Liver (tissue), 9 donors: Measurements from ENCODE around the gene MAN2A2. TPM values are rescaled to one million over a fixed set of nuclear protein-coding genes. Genes with fewer than 3 reads are reported as not detected.

Source experiments
- DNase-seq: peaks from one replicate; pipeline ENCODE4 v3.0.0-alpha.2; 2017; ENCODE audit warnings: low spot score
- H3K27ac ChIP-seq, 2 donors: one replicate each; pipeline ENCODE4 v1.7.0; 2013; ENCODE audit warnings: inconsistent platforms in 2 of 2, low read length in 2 of 2, control low read depth in 1 of 2, low read depth in 1 of 2, mild to moderate bottlenecking in 1 of 2
- H3K27me3 ChIP-seq, 4 donors: one replicate each; pipeline versions ENCODE4 v1.6.1 to v1.7.0; 2013; ENCODE audit warnings: low read length in 3 of 4, inconsistent platforms in 1 of 4, mild to moderate bottlenecking in 1 of 4, moderate library complexity in 1 of 4; ENCODE audit not compliant: control insufficient read depth in 4 of 4, insufficient read depth in 4 of 4
- H3K36me3 ChIP-seq, 4 donors: one replicate each; pipeline versions ENCODE4 v1.6.1 to v1.7.0; 2013; ENCODE audit warnings: low read length in 3 of 4, mild to moderate bottlenecking in 3 of 4, low read depth in 1 of 4, moderate library complexity in 1 of 4; ENCODE audit not compliant: control insufficient read depth in 4 of 4, insufficient read depth in 3 of 4
- H3K4me1 ChIP-seq, 4 donors: one replicate each; pipeline versions ENCODE4 v1.6.1 to v1.7.0; 2013; ENCODE audit warnings: low read length in 3 of 4, mild to moderate bottlenecking in 3 of 4, moderate library complexity in 1 of 4; ENCODE audit not compliant: control insufficient read depth in 4 of 4, insufficient read depth in 4 of 4
- H3K4me3 ChIP-seq, 3 donors: one replicate each; pipeline versions ENCODE4 v1.6.1 to v1.7.0; 2013; ENCODE audit warnings: low read length in 3 of 3, control low read depth in 1 of 3, low read depth in 1 of 3, mild to moderate bottlenecking in 1 of 3
- H3K9ac ChIP-seq, 2 donors: one replicate each; pipeline ENCODE4 v1.7.0; 2013; ENCODE audit warnings: low read length in 2 of 2, mild to moderate bottlenecking in 2 of 2, moderate library complexity in 2 of 2, control low read depth in 1 of 2, low read depth in 1 of 2
- H3K9me3 ChIP-seq, 4 donors: one replicate each; pipeline versions ENCODE4 v1.6.1 to v1.7.0; 2013; ENCODE audit warnings: low read length in 3 of 4; ENCODE audit not compliant: control insufficient read depth in 4 of 4
- EGR1 ChIP-seq, 2 donors: IDR thresholded peaks; 2 replicates each; pipeline ENCODE4 v1.6.1; 2016 to 2018; ENCODE audit warnings: antibody characterized with exemption in 2 of 2, low read depth in 2 of 2
- FOXA1 ChIP-seq: IDR thresholded peaks from 2 replicates; pipeline ENCODE4 v1.6.1; 2016; ENCODE audit warnings: antibody characterized with exemption
- FOXA2 ChIP-seq: IDR thresholded peaks from 2 replicates; pipeline ENCODE4 v1.6.1; 2016; ENCODE audit warnings: antibody characterized with exemption
- GABPA ChIP-seq, 2 donors: IDR thresholded peaks in 1 of 2; conservative IDR thresholded peaks in 1 of 2; 2 replicates each; pipeline ENCODE4 v1.6.1; 2016; ENCODE audit warnings: antibody characterized with exemption in 2 of 2, mild to moderate bottlenecking in 1 of 2, moderate library complexity in 1 of 2
- HNF4A ChIP-seq, 2 donors: conservative IDR thresholded peaks; 2 replicates each; pipeline ENCODE4 v1.6.1; 2016; ENCODE audit warnings: antibody characterized with exemption in 2 of 2, mild to moderate bottlenecking in 2 of 2
- HNF4G ChIP-seq: IDR thresholded peaks from 2 replicates; pipeline ENCODE4 v1.6.1; 2016; ENCODE audit warnings: antibody characterized with exemption
- JUND ChIP-seq, 2 donors: IDR thresholded peaks; 2 replicates each; pipeline ENCODE4 v1.6.1; 2016; ENCODE audit warnings: antibody characterized with exemption in 2 of 2
- RAD21 ChIP-seq, 2 donors: IDR thresholded peaks; 2 replicates each; pipeline ENCODE4 v1.6.1; 2016; ENCODE audit warnings: antibody characterized with exemption in 2 of 2, mild to moderate bottlenecking in 2 of 2
- RXRA ChIP-seq, 2 donors: IDR thresholded peaks; 2 replicates each; pipeline ENCODE4 v1.6.1; 2017 to 2018; ENCODE audit warnings: antibody characterized with exemption in 2 of 2, mild to moderate bottlenecking in 1 of 2
- SP1 ChIP-seq: IDR thresholded peaks from 2 replicates; pipeline ENCODE4 v1.6.1; 2018; ENCODE audit warnings: antibody characterized with exemption, mild to moderate bottlenecking
- TAF1 ChIP-seq: conservative IDR thresholded peaks from 2 replicates; pipeline ENCODE4 v1.6.1; 2016; ENCODE audit warnings: antibody characterized with exemption, mild to moderate bottlenecking
- YY1 ChIP-seq: IDR thresholded peaks from 2 replicates; pipeline ENCODE4 v1.6.1; 2016; ENCODE audit warnings: antibody characterized with exemption, mild to moderate bottlenecking
- WGBS: extraction: QIAGEN DNeasy Blood & Tissue Kit; methylation state at CpG from one replicate; pipeline ENCODE4 v1.1.7; 2013; 5-methylcytosine and 5-hydroxymethylcytosine counted together
- polyA plus RNA-seq, 2 donors: library from polyadenylated mRNA; stranded (reverse) in 1 of 2; unstranded in 1 of 2; fragments of 200-250 nt in 1 of 2; fragments of >200 nt in 1 of 2; fragmentation: Nextera tagmentation in 1 of 2; extraction: Ambion mirVana in 1 of 2; gene quantifications; one replicate each; pipeline versions ENCODE4 v1.2.1 to v1.2.3, GENCODE V29; 2013 to 2015
- total RNA-seq, 2 donors: library from RNA; depleted of rRNA; stranded (reverse); fragments of >200 nt; gene quantifications; one replicate each; pipeline ENCODE4 v1.2.3, GENCODE V29; 2014
- TF ChIP-seq, protein P1 (sequence below): IDR thresholded peaks from 2 replicates; pipeline ENCODE4 v1.6.1; 2016; ENCODE audit warnings: antibody characterized with exemption
- TF ChIP-seq, protein P2 (sequence below): fragments of 150-350 bp; IDR thresholded peaks from 2 replicates; pipeline ENCODE4 v1.5.1; 2017; ENCODE audit warnings: improper control_type of control experiment, low read depth, low read length; ENCODE audit not compliant: missing input control
- TF ChIP-seq, protein P3 (sequence below): IDR thresholded peaks from 2 replicates; pipeline ENCODE4 v1.6.1; 2016; ENCODE audit warnings: antibody characterized with exemption, mild to moderate bottlenecking
- donor health status: healthy.
- donor health status: healthy.
- donor health status: healthy.
- donor health status: healthy.
- donor health status: healthy.

Gene MAN2A2
- total and polyA plus RNA-seq, 4 donors, result 17.3 to 111 (median 50.9) TPM

DNA sequence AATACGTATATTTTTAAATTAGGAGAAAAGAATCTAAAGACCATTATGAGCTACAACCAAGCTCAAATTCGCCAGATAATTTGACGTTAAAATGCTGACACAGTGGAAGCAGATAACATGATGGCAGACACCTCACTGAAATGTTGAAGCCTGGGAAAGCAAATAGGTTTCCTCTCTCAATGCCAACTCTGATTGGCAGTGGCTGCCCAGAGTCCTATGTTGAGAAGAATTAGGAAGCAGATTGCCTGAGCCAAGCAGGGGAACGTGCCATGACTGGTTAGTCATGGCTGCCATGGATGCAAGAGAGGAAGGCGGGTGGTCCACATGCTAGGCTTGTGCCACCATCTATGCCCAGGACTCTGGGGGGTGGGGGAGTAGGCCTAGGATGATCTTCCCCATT, 35.2 kb downstream of the MAN2A2 start:
- peaks cover 21 to 37% (median 25%) of the 10 kb centered on the region in 4 donors for H3K36me3 ChIP-seq
- H3K9me3 ChIP-seq, result no peaks in the 10 kb centered on the region
- TF ChIP-seq YY1, result no peak
- H3K27me3 ChIP-seq, result no peaks in the 10 kb centered on the region
- peaks cover 2 to 22% (median 17%) of the 10 kb centered on the region in 4 donors for H3K4me1 ChIP-seq
- 92% methylated on average over 5 of the region's 5 CpGs for WGBS
- no peak overlapping the region for H3K27ac ChIP-seq
- no peak overlapping the region for H3K9ac ChIP-seq
- no peak for DNase-seq
- no peak overlapping the region for H3K4me3 ChIP-seq

DNA sequence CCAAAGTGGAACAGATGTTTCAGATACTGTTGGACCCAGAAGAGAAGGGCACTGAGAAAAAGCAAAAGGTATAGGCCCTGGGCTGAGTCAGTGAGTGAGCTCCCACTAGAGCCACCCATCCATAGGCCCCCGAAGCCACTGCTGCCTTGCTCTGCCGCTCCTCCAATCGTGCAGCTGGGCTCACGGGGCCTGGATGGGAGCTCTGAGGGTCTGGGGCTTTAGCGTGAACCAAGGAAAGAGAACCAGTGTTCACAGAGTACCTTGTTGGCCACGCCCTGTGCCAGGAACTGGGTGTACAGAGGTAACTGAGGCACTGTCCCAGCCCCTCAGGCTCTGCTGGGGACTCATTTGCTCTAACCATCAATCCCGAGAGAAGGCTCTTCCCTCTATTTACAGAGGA, 36.7 kb downstream of the MAN2A2 start:
- Histone ChIP-seq H3K9me3 (no peaks in the 10 kb centered on the region), H3K9ac (no peak overlapping the region), H3K27me3 (no peaks in the 10 kb centered on the region), H3K36me3 (peaks cover 23 to 45% (median 35%) of the 10 kb centered on the region in 4 donors), H3K4me3 (no peak overlapping the region), H3K4me1 (peaks cover 2 to 14% (median 11%) of the 10 kb centered on the region in 4 donors), H3K27ac (no peak overlapping the region)
- no peak for DNase-seq
- TF ChIP-seq GABPA (IDR thresholded peaks at IDR 0.05 in 1 of 2, conservative IDR thresholded peaks at IDR 0.05 in 1 of 2) (no peak), HNF4G (no peak), RXRA (IDR thresholded peaks at IDR 0.05) (no peak), JUND (IDR thresholded peaks at IDR 0.05) (no peak), EGR1 (IDR thresholded peaks at IDR 0.05; ENCODE audit: low read depth in 2 of 2) (no peak), TAF1 (no peak), FOXA1 (no peak), FOXA2 (no peak), SP1 (no peak), HNF4A (conservative IDR thresholded peaks at IDR 0.05) (no peak), RAD21 (IDR thresholded peaks at IDR 0.05) (no peak)
- TF ChIP-seq, protein P1, sequence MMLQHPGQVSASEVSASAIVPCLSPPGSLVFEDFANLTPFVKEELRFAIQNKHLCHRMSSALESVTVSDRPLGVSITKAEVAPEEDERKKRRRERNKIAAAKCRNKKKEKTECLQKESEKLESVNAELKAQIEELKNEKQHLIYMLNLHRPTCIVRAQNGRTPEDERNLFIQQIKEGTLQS, result no peak
- TF ChIP-seq, protein P2, sequence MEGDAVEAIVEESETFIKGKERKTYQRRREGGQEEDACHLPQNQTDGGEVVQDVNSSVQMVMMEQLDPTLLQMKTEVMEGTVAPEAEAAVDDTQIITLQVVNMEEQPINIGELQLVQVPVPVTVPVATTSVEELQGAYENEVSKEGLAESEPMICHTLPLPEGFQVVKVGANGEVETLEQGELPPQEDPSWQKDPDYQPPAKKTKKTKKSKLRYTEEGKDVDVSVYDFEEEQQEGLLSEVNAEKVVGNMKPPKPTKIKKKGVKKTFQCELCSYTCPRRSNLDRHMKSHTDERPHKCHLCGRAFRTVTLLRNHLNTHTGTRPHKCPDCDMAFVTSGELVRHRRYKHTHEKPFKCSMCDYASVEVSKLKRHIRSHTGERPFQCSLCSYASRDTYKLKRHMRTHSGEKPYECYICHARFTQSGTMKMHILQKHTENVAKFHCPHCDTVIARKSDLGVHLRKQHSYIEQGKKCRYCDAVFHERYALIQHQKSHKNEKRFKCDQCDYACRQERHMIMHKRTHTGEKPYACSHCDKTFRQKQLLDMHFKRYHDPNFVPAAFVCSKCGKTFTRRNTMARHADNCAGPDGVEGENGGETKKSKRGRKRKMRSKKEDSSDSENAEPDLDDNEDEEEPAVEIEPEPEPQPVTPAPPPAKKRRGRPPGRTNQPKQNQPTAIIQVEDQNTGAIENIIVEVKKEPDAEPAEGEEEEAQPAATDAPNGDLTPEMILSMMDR, result no peak
- TF ChIP-seq, protein P3, sequence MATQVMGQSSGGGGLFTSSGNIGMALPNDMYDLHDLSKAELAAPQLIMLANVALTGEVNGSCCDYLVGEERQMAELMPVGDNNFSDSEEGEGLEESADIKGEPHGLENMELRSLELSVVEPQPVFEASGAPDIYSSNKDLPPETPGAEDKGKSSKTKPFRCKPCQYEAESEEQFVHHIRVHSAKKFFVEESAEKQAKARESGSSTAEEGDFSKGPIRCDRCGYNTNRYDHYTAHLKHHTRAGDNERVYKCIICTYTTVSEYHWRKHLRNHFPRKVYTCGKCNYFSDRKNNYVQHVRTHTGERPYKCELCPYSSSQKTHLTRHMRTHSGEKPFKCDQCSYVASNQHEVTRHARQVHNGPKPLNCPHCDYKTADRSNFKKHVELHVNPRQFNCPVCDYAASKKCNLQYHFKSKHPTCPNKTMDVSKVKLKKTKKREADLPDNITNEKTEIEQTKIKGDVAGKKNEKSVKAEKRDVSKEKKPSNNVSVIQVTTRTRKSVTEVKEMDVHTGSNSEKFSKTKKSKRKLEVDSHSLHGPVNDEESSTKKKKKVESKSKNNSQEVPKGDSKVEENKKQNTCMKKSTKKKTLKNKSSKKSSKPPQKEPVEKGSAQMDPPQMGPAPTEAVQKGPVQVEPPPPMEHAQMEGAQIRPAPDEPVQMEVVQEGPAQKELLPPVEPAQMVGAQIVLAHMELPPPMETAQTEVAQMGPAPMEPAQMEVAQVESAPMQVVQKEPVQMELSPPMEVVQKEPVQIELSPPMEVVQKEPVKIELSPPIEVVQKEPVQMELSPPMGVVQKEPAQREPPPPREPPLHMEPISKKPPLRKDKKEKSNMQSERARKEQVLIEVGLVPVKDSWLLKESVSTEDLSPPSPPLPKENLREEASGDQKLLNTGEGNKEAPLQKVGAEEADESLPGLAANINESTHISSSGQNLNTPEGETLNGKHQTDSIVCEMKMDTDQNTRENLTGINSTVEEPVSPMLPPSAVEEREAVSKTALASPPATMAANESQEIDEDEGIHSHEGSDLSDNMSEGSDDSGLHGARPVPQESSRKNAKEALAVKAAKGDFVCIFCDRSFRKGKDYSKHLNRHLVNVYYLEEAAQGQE, result no peak
- WGBS, result 96% methylated on average over 7 of the region's 7 CpGs
